GM10266 (cell line): ENCODE measurements around the gene CXorf65.

Experiments used
- DNase-seq: peaks from one replicate; pipeline ENCODE4 v3.0.0; 2012; ENCODE audit errors: extremely low spot score
- TF ChIP-seq, protein P1 (sequence below): IDR thresholded peaks from 2 replicates; pipeline ENCODE4 v1.5.1; 2012; ENCODE audit warnings: mild to moderate bottlenecking, low read depth; ENCODE audit not compliant: control insufficient read depth, insufficient read depth; ENCODE audit errors: missing control alignments

Gene CXorf65

GRCh38 chrX:71143508-71143907, 37.0 kb upstream of the CXorf65 start:
- DNase-seq: no peak
- TF ChIP-seq, protein P1, sequence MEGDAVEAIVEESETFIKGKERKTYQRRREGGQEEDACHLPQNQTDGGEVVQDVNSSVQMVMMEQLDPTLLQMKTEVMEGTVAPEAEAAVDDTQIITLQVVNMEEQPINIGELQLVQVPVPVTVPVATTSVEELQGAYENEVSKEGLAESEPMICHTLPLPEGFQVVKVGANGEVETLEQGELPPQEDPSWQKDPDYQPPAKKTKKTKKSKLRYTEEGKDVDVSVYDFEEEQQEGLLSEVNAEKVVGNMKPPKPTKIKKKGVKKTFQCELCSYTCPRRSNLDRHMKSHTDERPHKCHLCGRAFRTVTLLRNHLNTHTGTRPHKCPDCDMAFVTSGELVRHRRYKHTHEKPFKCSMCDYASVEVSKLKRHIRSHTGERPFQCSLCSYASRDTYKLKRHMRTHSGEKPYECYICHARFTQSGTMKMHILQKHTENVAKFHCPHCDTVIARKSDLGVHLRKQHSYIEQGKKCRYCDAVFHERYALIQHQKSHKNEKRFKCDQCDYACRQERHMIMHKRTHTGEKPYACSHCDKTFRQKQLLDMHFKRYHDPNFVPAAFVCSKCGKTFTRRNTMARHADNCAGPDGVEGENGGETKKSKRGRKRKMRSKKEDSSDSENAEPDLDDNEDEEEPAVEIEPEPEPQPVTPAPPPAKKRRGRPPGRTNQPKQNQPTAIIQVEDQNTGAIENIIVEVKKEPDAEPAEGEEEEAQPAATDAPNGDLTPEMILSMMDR: no peak

DNA sequence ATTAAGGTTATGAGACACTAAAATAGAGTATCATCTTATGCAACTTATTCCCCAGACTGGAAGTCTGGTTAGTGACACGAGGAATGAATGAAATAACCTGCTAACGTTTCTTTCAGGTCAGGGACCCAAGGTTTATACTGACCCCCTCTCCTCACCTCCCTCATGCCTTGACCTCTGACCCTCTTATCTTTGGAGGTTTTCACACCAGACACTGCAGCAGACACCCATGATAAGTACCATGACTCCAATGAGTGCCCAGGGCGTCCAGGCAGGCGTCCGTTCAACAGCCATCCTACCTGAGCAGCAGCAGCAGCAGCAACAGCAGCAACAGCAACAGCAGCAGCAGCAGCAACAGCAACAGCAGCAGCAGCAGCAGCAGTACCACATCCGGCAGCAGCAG, 33.9 kb upstream of the CXorf65 start:
- TF ChIP-seq, protein P1: no peak

GRCh38 chrX:71131510-71131909, 25.0 kb upstream of the CXorf65 start:
- TF ChIP-seq, protein P1: no peak
- no peak for DNase-seq

More for the DNA sequence above, 33.9 kb upstream of the CXorf65 start:
- no peak for DNase-seq

- peak; percentile 56 for DNase-seq
Observed at GRCh38 chrX:71128915-71129765, 22.6 kb upstream of the CXorf65 start.

GRCh38 chrX:71128166-71128833, 21.8 kb upstream of the CXorf65 start:
- TF ChIP-seq, protein P1: no peak
- DNase-seq: no peak

More at GRCh38 chrX:71128915-71129765, 22.6 kb upstream of the CXorf65 start:
- TF ChIP-seq, protein P1: peak; percentile 77

- TF ChIP-seq, protein P1: no peak
- no peak for DNase-seq
Observed at GRCh38 chrX:71118985-71119535, 12.5 kb upstream of the CXorf65 start.
